Subcutaneous adipose tissue (tissue), 4 donors: ENCODE measurements around the gene CEP164. TPM values are rescaled to one million over a fixed set of nuclear protein-coding genes. Genes with fewer than 3 reads are reported as not detected.

ENCODE experiments used
- CTCF ChIP-seq: fragments of 450-650 bp; IDR thresholded peaks from one replicate; pipeline ENCODE4 v1.5.1; 2016; ENCODE audit warnings: low read depth, mild to moderate bottlenecking, control low read depth, antibody characterized with exemption, moderate library complexity
- total RNA-seq, 4 donors: library from RNA; depleted of rRNA; stranded (reverse); fragments of >200 nt; gene quantifications; one replicate each; pipeline ENCODE4 v1.1.0, GENCODE V29; 2016

The CEP164 gene
- total RNA-seq, 4 donors from 2014 or later = 10.9 to 17.6 (median 14.6) TPM

GRCh38 chr11:117419482-117420142 lies 92.0 kb downstream of the CEP164 start:
- no peak for TF ChIP-seq CTCF

DNA sequence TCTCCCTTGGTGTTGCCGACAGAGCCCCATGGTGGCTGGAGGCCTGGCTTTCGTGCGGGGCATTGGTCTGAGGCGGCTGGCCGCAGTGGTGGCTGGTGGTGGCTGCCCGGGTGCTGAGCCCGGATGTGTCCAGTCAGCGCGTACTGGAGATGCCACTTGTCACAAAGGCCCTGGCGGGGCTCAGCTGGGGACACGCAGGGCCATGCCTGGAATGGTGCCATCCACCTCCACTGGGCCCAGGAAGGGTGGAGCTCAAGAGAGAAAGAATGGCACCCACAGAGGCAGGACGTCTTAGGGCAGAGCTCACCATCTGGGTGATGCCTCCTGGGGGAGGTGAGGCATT lies 92.5 kb downstream of the CEP164 start:
- TF ChIP-seq CTCF = no peak

- no peak for TF ChIP-seq CTCF
Observed at GRCh38 chr11:117420598-117420997, 92.9 kb downstream of the CEP164 start.

- no peak for TF ChIP-seq CTCF
Observed at GRCh38 chr11:117421041-117421440, 93.4 kb downstream of the CEP164 start.

DNA sequence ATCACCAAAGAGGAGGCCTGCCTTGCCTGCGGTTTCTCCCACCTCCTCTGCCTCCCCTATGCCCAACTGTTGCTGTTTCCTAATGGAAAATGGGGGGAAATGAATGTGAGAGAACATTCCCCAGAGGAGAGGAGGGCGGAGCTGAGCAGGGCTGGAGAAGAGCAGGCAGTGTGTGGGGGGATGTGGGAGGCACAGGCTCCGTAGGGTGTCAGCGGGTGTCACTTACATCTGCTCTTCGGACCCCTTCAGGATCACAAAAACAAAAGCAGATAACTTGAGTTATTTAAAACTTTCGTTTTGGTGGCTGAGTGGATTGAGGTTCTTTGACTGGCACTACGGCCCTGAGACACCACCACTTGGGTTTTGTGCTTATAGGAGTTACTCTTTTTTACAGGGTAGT lies 93.8 kb downstream of the CEP164 start:
- TF ChIP-seq CTCF = no peak

- TF ChIP-seq CTCF = no peak
Observed at GRCh38 chr11:117423046-117423575, 95.5 kb downstream of the CEP164 start.

GRCh38 chr11:117424781-117425180 lies 97.1 kb downstream of the CEP164 start:
- TF ChIP-seq CTCF = no peak
